ENCODE data around the gene GPRC5C.

GRCh38 chr17:74432424-74432690 lies 469 bp downstream of the GPRC5C start:
- no peak for TF ChIP-seq USF2 (IDR thresholded peaks at IDR 0.05; ENCODE audit: low read length)
- no peak for TF ChIP-seq CTCF (IDR thresholded peaks at IDR 0.05; ENCODE audit: control extremely low read depth in 1 of 3, insufficient read depth in 1 of 3, low read depth in 1 of 3, low read length in 3 of 3)
